C4-2B (cell line): Measurements from ENCODE around the gene NFATC3.

Experiments used
- H3K27ac ChIP-seq: fragments of 450-650 bp; 2 replicates; pipeline ENCODE4 v1.5.1; 2017
- CTCF ChIP-seq: fragments of 450-650 bp; conservative IDR thresholded peaks from 2 replicates; pipeline ENCODE4 v1.5.1; 2017; ENCODE audit warnings: mild to moderate bottlenecking
- ZFX ChIP-seq: fragments of 450-650 bp; IDR thresholded peaks from 2 replicates; pipeline ENCODE4 v1.6.1; 2017

The NFATC3 gene

GRCh38 chr16:68188170-68188569 is 103.0 kb downstream of the NFATC3 start:
- TF ChIP-seq CTCF (no peak), ZFX (no peak)
- H3K27ac ChIP-seq = no peak overlapping the region

GRCh38 chr16:68190081-68190480 is 104.9 kb downstream of the NFATC3 start:
- H3K27ac ChIP-seq = no peak overlapping the region
- no peak for TF ChIP-seq CTCF
- no peak for TF ChIP-seq ZFX

- TF ChIP-seq CTCF (no peak), ZFX (no peak)
- no peak overlapping the region for H3K27ac ChIP-seq
Observed at GRCh38 chr16:68190736-68191510, 105.8 kb downstream of the NFATC3 start.

- no peak overlapping the region for H3K27ac ChIP-seq
- no peak for TF ChIP-seq ZFX
- no peak for TF ChIP-seq CTCF
Observed at GRCh38 chr16:68194251-68194650, 109.1 kb downstream of the NFATC3 start.

GRCh38 chr16:68197250-68197649 is 112.1 kb downstream of the NFATC3 start:
- TF ChIP-seq ZFX (no peak), CTCF (no peak)
- H3K27ac ChIP-seq = no peak overlapping the region

- H3K27ac ChIP-seq = no peak overlapping the region
- no peak for TF ChIP-seq CTCF
- no peak for TF ChIP-seq ZFX
Observed at GRCh38 chr16:68200088-68200783, 115.1 kb downstream of the NFATC3 start.

GRCh38 chr16:68202091-68202519 is 116.9 kb downstream of the NFATC3 start:
- no peak for TF ChIP-seq CTCF
- TF ChIP-seq ZFX = no peak
- no peak overlapping the region for H3K27ac ChIP-seq
